DND-41 (cell line): ENCODE data around the gene MRPL14.

Source experiments
- ATAC-seq: fragments of 200-7000 bp; cut with Tn5 transposase; 3 replicates; pipeline ENCODE4 v1.9.1; 2021; ENCODE audit warnings: low read depth; ENCODE audit not compliant: insufficient read depth
- DNase-seq: peaks from one replicate; pipeline ENCODE4 v3.0.0-alpha.2; 2020
- H2AFZ ChIP-seq: 2 replicates; pipeline ENCODE4 v1.6.0; 2012; ENCODE audit warnings: low read depth, low read length
- H3K27ac ChIP-seq: 2 replicates; pipeline ENCODE4 v1.5.1; 2012; ENCODE audit warnings: low read length, inconsistent platforms
- H3K27me3 ChIP-seq: fragments of 200-600 bp; sonication (generic); 2 replicates; pipeline ENCODE4 v1.6.0; 2012; ENCODE audit warnings: low read length, mild to moderate bottlenecking, inconsistent platforms; ENCODE audit not compliant: insufficient read depth, poor library complexity
- H3K36me3 ChIP-seq: 2 replicates; pipeline ENCODE4 v1.5.1; 2012; ENCODE audit warnings: low read length, inconsistent platforms; ENCODE audit not compliant: insufficient read depth
- H3K4me1 ChIP-seq: 2 replicates; pipeline ENCODE4 v1.5.1; 2012; ENCODE audit warnings: mild to moderate bottlenecking, low read length; ENCODE audit not compliant: insufficient read depth
- H3K4me2 ChIP-seq: 2 replicates; pipeline ENCODE4 v1.6.0; 2012; ENCODE audit warnings: mild to moderate bottlenecking, moderate library complexity, low read length, inconsistent platforms; ENCODE audit not compliant: insufficient read depth
- H3K4me3 ChIP-seq, 2 experiments: fragments of 200-600 bp in 1 of 2; shearing (Covaris generic) in 1 of 2; 2 replicates each; pipeline ENCODE4 v1.5.1; 2012 to 2016; ENCODE audit warnings: inconsistent platforms in 2 of 2, low read length in 2 of 2, mild to moderate bottlenecking in 2 of 2, low read depth in 1 of 2, moderate library complexity in 1 of 2
- H3K79me2 ChIP-seq: 2 replicates; pipeline ENCODE4 v1.6.0; 2012; ENCODE audit warnings: low read length, inconsistent platforms; ENCODE audit not compliant: insufficient read depth
- H3K9ac ChIP-seq: 2 replicates; pipeline ENCODE4 v1.6.0; 2012; ENCODE audit warnings: low read depth, mild to moderate bottlenecking, inconsistent platforms, low read length, moderate library complexity
- H3K9me3 ChIP-seq: 2 replicates; pipeline ENCODE4 v1.5.1; 2012; ENCODE audit warnings: low read length, moderate library complexity, mild to moderate bottlenecking, inconsistent platforms; ENCODE audit not compliant: insufficient read depth, severe bottlenecking
- H4K20me1 ChIP-seq: 2 replicates; pipeline ENCODE4 v1.6.0; 2012; ENCODE audit warnings: low read length; ENCODE audit not compliant: insufficient read depth
- EZH2 ChIP-seq: IDR thresholded peaks from 3 replicates; pipeline ENCODE4 v1.6.1; 2012; ENCODE audit warnings: borderline replicate concordance, low read depth, mild to moderate bottlenecking, moderate library complexity, low read length, inconsistent platforms; ENCODE audit not compliant: severe bottlenecking
- TF ChIP-seq, protein P1 (sequence below): IDR thresholded peaks from 2 replicates; pipeline ENCODE4 v1.5.1; 2012; ENCODE audit warnings: borderline replicate concordance, low read length, moderate library complexity, mild to moderate bottlenecking; ENCODE audit not compliant: poor library complexity, severe bottlenecking; ENCODE audit errors: extremely low read depth

Gene MRPL14

DNA sequence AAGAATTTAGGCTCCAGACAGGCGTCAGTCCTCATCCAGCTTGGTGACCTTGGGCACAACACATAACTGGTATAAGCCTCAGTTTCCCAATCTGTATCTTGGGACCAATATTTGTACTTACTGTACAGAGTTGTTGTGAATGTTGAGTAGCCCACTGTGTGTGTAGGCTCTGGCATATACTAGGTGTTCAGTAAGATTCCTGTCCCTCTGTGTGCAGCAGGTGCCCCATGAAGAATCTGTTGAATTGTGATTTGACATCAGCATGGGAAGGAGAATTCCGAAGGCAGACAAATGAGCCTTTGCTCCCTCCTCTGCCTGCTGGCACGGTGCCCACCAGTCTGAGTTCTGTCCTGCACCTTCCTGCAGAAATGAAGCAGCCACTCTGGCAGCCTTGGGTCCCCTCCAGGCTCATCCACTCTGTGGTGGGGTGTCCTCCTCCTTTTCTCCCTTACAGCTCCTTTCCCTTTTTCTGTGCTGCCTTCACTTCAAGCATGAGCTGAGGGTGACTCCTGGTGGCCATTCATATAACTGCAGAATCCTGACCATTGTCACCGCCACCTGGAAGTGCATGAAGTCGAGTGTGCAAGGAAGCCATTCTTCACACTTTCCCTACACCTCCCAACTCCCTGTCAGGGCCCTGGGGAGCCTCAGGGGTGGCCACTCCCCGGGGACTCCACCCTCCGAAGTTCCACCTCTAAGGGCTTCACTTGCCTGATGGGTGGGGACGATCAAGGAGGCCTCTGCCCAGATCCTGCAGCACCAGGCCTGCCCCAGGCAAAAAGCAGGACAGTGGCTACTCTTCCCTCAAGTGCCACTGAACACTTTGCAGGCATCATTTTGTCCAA lies 48.2 kb downstream of the MRPL14 start:
- H2AFZ ChIP-seq, result peak overlapping the region; percentile 48; the same call in 1 of the 2 replicates
- no peak overlapping the region for H3K4me3 ChIP-seq
- H3K4me1 ChIP-seq, result peaks cover 12% of the 10 kb centered on the region
- DNase-seq, result peak; percentile 83
- no peak overlapping the region for H3K9ac ChIP-seq
- H3K79me2 ChIP-seq, result no peaks in the 10 kb centered on the region
- no peaks in the 10 kb centered on the region for H3K36me3 ChIP-seq
- H3K4me2 ChIP-seq, result no peak overlapping the region
- no peaks in the 10 kb centered on the region for H3K27me3 ChIP-seq
- ATAC-seq, result peak; percentile 72
- H4K20me1 ChIP-seq, result peaks cover 2% of the 10 kb centered on the region
- H3K9me3 ChIP-seq, result no peaks in the 10 kb centered on the region
- no peak for TF ChIP-seq EZH2
- TF ChIP-seq, protein P1, sequence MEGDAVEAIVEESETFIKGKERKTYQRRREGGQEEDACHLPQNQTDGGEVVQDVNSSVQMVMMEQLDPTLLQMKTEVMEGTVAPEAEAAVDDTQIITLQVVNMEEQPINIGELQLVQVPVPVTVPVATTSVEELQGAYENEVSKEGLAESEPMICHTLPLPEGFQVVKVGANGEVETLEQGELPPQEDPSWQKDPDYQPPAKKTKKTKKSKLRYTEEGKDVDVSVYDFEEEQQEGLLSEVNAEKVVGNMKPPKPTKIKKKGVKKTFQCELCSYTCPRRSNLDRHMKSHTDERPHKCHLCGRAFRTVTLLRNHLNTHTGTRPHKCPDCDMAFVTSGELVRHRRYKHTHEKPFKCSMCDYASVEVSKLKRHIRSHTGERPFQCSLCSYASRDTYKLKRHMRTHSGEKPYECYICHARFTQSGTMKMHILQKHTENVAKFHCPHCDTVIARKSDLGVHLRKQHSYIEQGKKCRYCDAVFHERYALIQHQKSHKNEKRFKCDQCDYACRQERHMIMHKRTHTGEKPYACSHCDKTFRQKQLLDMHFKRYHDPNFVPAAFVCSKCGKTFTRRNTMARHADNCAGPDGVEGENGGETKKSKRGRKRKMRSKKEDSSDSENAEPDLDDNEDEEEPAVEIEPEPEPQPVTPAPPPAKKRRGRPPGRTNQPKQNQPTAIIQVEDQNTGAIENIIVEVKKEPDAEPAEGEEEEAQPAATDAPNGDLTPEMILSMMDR, result peak; percentile 93
- no peak overlapping the region for H3K27ac ChIP-seq

DNA sequence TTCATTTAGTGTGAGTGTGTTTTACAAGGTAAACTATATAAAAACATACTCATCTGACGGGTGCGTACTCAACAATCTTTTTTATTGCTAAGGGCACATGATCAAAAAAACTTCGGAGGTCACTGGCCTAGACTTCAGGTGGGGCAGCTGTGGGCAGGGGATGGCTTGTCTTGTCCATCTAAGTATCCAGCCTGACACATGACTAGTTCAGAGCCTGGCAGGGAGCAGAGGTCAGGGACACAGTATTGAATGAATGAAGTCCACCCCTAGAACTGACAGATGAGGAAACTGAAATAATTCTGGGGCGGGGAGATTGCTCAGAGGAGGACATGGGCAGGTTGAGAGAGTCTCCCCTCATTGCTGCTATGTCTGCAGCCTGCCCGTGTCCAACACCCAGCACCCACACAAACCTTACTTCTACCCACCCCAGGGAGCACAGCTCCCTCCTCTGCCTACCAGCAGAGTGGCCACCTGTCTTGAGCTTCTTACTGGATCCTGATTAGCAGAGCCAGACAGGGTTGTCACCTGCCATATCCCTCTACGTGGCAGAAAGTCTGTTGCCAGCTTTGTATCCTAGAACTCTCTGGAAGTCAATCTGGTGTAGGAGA lies 48.9 kb downstream of the MRPL14 start:
- Histone ChIP-seq H3K4me3 (no peak overlapping the region), H3K9ac (no peak overlapping the region), H3K4me1 (peaks cover 19% of the 10 kb centered on the region), H3K27ac (no peak overlapping the region), H3K79me2 (no peaks in the 10 kb centered on the region), H2AFZ (no peak overlapping the region), H3K36me3 (no peaks in the 10 kb centered on the region), H4K20me1 (no peaks in the 10 kb centered on the region; the same call in 1 of the 2 replicates), H3K9me3 (no peaks in the 10 kb centered on the region), H3K4me2 (no peak overlapping the region), H3K27me3 (no peaks in the 10 kb centered on the region)
- ATAC-seq (no peak), DNase-seq (no peak)
- no peak for TF ChIP-seq EZH2
- TF ChIP-seq, protein P1, result no peak

- Histone ChIP-seq H3K4me1 (peaks cover 26% of the 10 kb centered on the region), H3K79me2 (no peaks in the 10 kb centered on the region), H3K4me2 (no peak overlapping the region), H3K27me3 (no peaks in the 10 kb centered on the region), H2AFZ (no peak overlapping the region), H3K27ac (no peak overlapping the region), H3K36me3 (no peaks in the 10 kb centered on the region), H3K9ac (no peak overlapping the region), H3K9me3 (no peaks in the 10 kb centered on the region), H3K4me3 (no peak overlapping the region), H4K20me1 (no peaks in the 10 kb centered on the region)
- DNase-seq (no peak), ATAC-seq (no peak)
- no peak for TF ChIP-seq EZH2
- TF ChIP-seq, protein P1, result no peak
Observed at GRCh38 chr6:44077214-44077946, 49.9 kb downstream of the MRPL14 start.
